Keratinocyte (primary cell): ENCODE data around the gene AP5Z1.

ENCODE experiments used
- CTCF ChIP-seq, 3 experiments: IDR thresholded peaks in 1 of 3; conservative IDR thresholded peaks in 1 of 3; optimal IDR thresholded peaks in 1 of 3; 2 replicates in 2 of 3; 3 replicates in 1 of 3; pipeline versions ENCODE3 to v1.5.1; 2011; ENCODE audit warnings: low read length in 3 of 3, mild to moderate bottlenecking in 3 of 3, moderate library complexity in 2 of 3, control low read depth in 1 of 3, inconsistent platforms in 1 of 3; ENCODE audit not compliant: insufficient read depth in 2 of 3; ENCODE audit errors: extremely low read depth in 1 of 3
- EZH2 ChIP-seq: IDR thresholded peaks from one replicate; pipeline ENCODE4 v1.6.1; 2012; ENCODE audit warnings: inconsistent platforms, mild to moderate bottlenecking, low read length, moderate library complexity

GRCh38 chr7:4764402-4765007 is 10.9 kb upstream of the AP5Z1 start:
- no peak for TF ChIP-seq CTCF (optimal IDR thresholded peaks at IDR 0.05 in 1 of 3, IDR thresholded peaks at IDR 0.05 in 1 of 3, conservative IDR thresholded peaks at IDR 0.05 in 1 of 3; ENCODE audit: extremely low read depth in 1 of 3, insufficient read depth in 2 of 3, low read length in 3 of 3)
- TF ChIP-seq EZH2 = no peak
